ENCODE data around the gene ASB2.

GRCh38 chr14:94008234-94008633 lies 31.9 kb upstream of the ASB2 start:
- TF ChIP-seq CTCF (IDR thresholded peaks at IDR 0.05) (no peak), POLR2A (IDR thresholded peaks at IDR 0.05) (no peak), POLR2AphosphoS5 (IDR thresholded peaks at IDR 0.05) (no peak)

All from suprapubic skin (tissue), 4 donors.